Activated CD8-positive, alpha-beta T cell treated with anti-CD3 and anti-CD28 coated beads for 36 hours (primary cell): ENCODE results near the gene PDE4C. TPM values are rescaled to one million over a fixed set of nuclear protein-coding genes. Genes with fewer than 3 reads are reported as not detected.

Experiments
- ATAC-seq: fragments of 200-7000 bp; cut with Tn5 transposase; one replicate; pipeline ENCODE4 v1.10.0; 2021; ENCODE audit warnings: mild to moderate bottlenecking, moderate library complexity
- CTCF ChIA-PET: fragments of 350-600 bp; sonication (Branson Sonifier 250); formaldehyde crosslinking; loops from one replicate; lab custom pipeline; 2021; ENCODE audit warnings: antibody characterized with exemption; lab: Charles Lee
- POLR2A ChIA-PET: fragments of 350-600 bp; sonication (Branson Sonifier 250); formaldehyde crosslinking; loops from one replicate; lab custom pipeline; 2021; ENCODE audit warnings: antibody characterized with exemption; lab: Charles Lee
- DNase-seq: peaks from one replicate; pipeline ENCODE4 v3.0.0-alpha.2; 2020
- H3K27ac Mint-ChIP-seq: one replicate; pipeline ENCODE4 v1.8.0; 2021; ENCODE audit warnings: mild to moderate bottlenecking, mixed read lengths
- H3K27me3 Mint-ChIP-seq: one replicate; pipeline ENCODE4 v1.8.0; 2021; ENCODE audit warnings: mixed read lengths
- H3K36me3 Mint-ChIP-seq: one replicate; pipeline ENCODE4 v1.8.0; 2021; ENCODE audit warnings: low read depth, mixed read lengths
- H3K4me1 Mint-ChIP-seq: one replicate; pipeline ENCODE4 v1.8.0; 2021; ENCODE audit warnings: low read depth, mixed read lengths
- H3K4me3 Mint-ChIP-seq: one replicate; pipeline ENCODE4 v1.8.0; 2021; ENCODE audit warnings: mild to moderate bottlenecking, moderate library complexity, mixed read lengths
- H3K9me3 Mint-ChIP-seq: one replicate; pipeline ENCODE4 v1.8.0; 2021; ENCODE audit warnings: mixed read lengths
- CTCF ChIP-seq: fragments of 200-600 bp; IDR thresholded peaks from one replicate; pipeline ENCODE4 v1.8.0; 2022; ENCODE audit warnings: antibody characterized with exemption, mild to moderate bottlenecking
- intact Hi-C: fragments of 100-400 bp; cut with micrococcal nuclease; formaldehyde crosslinking; loops from one replicate; pipeline ENCODE4 v1.10.0; 2022
- total RNA-seq, 2 experiments: library from RNA; stranded (reverse); gene quantifications; one replicate each; pipeline ENCODE4 v1.2.3, GENCODE V29; 2021

Gene PDE4C
- total RNA-seq, 2 experiments from 2014 or later: 0.38 TPM; not detected in 1

- Mint-ChIP-seq H3K4me3 (no peak overlapping the region), H3K9me3 (no peaks in the 10 kb centered on the region), H3K36me3 (peaks cover 4% of the 10 kb centered on the region), H3K27ac (no peak overlapping the region), H3K27me3 (no peaks in the 10 kb centered on the region), H3K4me1 (peaks cover 7% of the 10 kb centered on the region)
- ChIA-PET POLR2A (interaction anchor here (0.6 to 2.0 kb wide), 3 partner anchors 8 to 25 kb away, joined by 3 to 7 read pairs (median 4); no protein-coding TSS in a partner anchor), CTCF (interaction anchor here (0.7 to 1.9 kb wide), 7 partner anchors 8 to 76 kb away, joined by 3 to 7 read pairs (median 3); no protein-coding TSS in a partner anchor)
- intact Hi-C loops: no loop called here
- no peak for TF ChIP-seq CTCF
- ATAC-seq (no peak), DNase-seq (no peak)
These were observed 49.6 kb downstream of the PDE4C start for GRCh38 chr19:18176367-18177310.

- no peak for ATAC-seq
- no peak for DNase-seq
- CTCF ChIA-PET: interaction anchor here (0.9 to 1.3 kb wide), 4 partner anchors 13 to 62 kb away, joined by 3 to 4 read pairs (median 4); partner anchors contain the start of gene MPV17L2
- peaks cover 4% of the 10 kb centered on the region for H3K36me3 Mint-ChIP-seq
- intact Hi-C loops: no loop called here
- no peak for TF ChIP-seq CTCF
- POLR2A ChIA-PET: interaction anchor here (1.3 kb wide), 1 partner anchor 9 kb away, joined by 5 read pairs; no protein-coding TSS in a partner anchor
- peaks cover 7% of the 10 kb centered on the region for H3K4me1 Mint-ChIP-seq
- no peak overlapping the region for H3K27ac Mint-ChIP-seq
- H3K9me3 Mint-ChIP-seq: no peaks in the 10 kb centered on the region
- peak overlapping the region; percentile 80 for H3K4me3 Mint-ChIP-seq
- no peaks in the 10 kb centered on the region for H3K27me3 Mint-ChIP-seq
These were observed 51.3 kb downstream of the PDE4C start for GRCh38 chr19:18174983-18175382.

Other genes starting within 250 kb of the PDE4C start
- 10 to 100 TPM; 29.1 TPM for gene ARRDC2, start 218.3 kb downstream of the PDE4C start, total RNA-seq
- gene IL12RB1, start 139.5 kb downstream of the PDE4C start, total RNA-seq: 10 to 100 TPM; 25.6 to 27.2 TPM
- 10 to 100 TPM; 23.1 to 23.3 TPM for gene MAST3, start 128.7 kb downstream of the PDE4C start, total RNA-seq
- gene PIK3R2, start 73.3 kb downstream of the PDE4C start, total RNA-seq: 10 to 100 TPM; 15.0 to 15.8 TPM
- 10 to 100 TPM; 21.9 to 22.9 TPM for gene IFI30, start 52.6 kb downstream of the PDE4C start, total RNA-seq
- 1 to 10 TPM; 8.5 to 9.6 TPM for gene MPV17L2, start 33.2 kb downstream of the PDE4C start, total RNA-seq
- 10 to 100 TPM in 1 of 2 experiments, 1 to 10 TPM in 1; 8.9 to 11.3 TPM for gene RAB3A, start 22.4 kb downstream of the PDE4C start, total RNA-seq
- under 1 TPM; 0.59 to 0.69 TPM for gene IQCN, start 48.0 kb upstream of the PDE4C start, total RNA-seq
- gene JUND, start 55.2 kb upstream of the PDE4C start, total RNA-seq: 100 to 1,000 TPM; 527 to 530 TPM
- gene LSM4, start 96.6 kb upstream of the PDE4C start, total RNA-seq: 100 to 1,000 TPM; 426 to 433 TPM
- gene PGPEP1, start 114.2 kb upstream of the PDE4C start, total RNA-seq: 10 to 100 TPM; 21.7 to 23.9 TPM
- gene GDF15, start 159.7 kb upstream of the PDE4C start, total RNA-seq: not detected
- gene LRRC25, start 171.2 kb upstream of the PDE4C start, total RNA-seq: not detected
- gene SSBP4, start 193.0 kb upstream of the PDE4C start, total RNA-seq: 100 to 1,000 TPM in 1 of 2 experiments, 10 to 100 TPM in 1; 98.2 to 102 TPM
- 10 to 100 TPM; 48.6 to 54.9 TPM for gene ISYNA1, start 211.7 kb upstream of the PDE4C start, total RNA-seq